Measurements from ENCODE around the gene RETREG1.

- no peak for TF ChIP-seq CTCF (IDR thresholded peaks at IDR 0.05)
- TF ChIP-seq POLR2A (IDR thresholded peaks at IDR 0.05) = no peak
Measured at GRCh38 chr5:16454686-16455085, 162.1 kb downstream of the RETREG1 start.
